H1 (cell line): ENCODE data around the gene OR2B2. TPM values are rescaled to one million over a fixed set of nuclear protein-coding genes. Genes with fewer than 3 reads are reported as not detected.

Experiments
- JUND ChIP-seq: IDR thresholded peaks from 2 replicates; pipeline ENCODE4 v1.6.1; 2011; ENCODE audit warnings: mild to moderate bottlenecking, improper control_type of control experiment, low read length
- POU5F1 ChIP-seq: IDR thresholded peaks from 2 replicates; pipeline ENCODE4 v1.6.1; 2011; ENCODE audit warnings: low read depth, mild to moderate bottlenecking, low read length, moderate library complexity
- RNF2 ChIP-seq: fragments of 200-900, 300-1000 bp; sonication (generic); IDR thresholded peaks from 2 replicates; pipeline ENCODE4 v1.7.1; 2016; ENCODE audit warnings: borderline replicate concordance, low read depth, mild to moderate bottlenecking, antibody characterized with exemption, low read length; ENCODE audit not compliant: poor library complexity, severe bottlenecking; ENCODE audit errors: missing control alignments
- SAP30 ChIP-seq: fragments of 300-600 bp; sonication (generic); IDR thresholded peaks from 2 replicates; pipeline ENCODE4 v1.7.1; 2012; ENCODE audit warnings: low read length, moderate library complexity, mild to moderate bottlenecking, inconsistent platforms; ENCODE audit not compliant: insufficient read depth, insufficient replicate concordance
- SIN3A ChIP-seq, 2 experiments: IDR thresholded peaks in 1 of 2; conservative IDR thresholded peaks in 1 of 2; 2 replicates each; pipeline ENCODE4 v1.6.1; 2011 to 2012; ENCODE audit warnings: low read length in 2 of 2, improper control_type of control experiment in 1 of 2, low read depth in 1 of 2, mild to moderate bottlenecking in 1 of 2
- polyA plus RNA-seq, 7 experiments: library from polyadenylated mRNA; depleted of rRNA in 3 of 7; stranded (reverse) in 5 of 7; unstranded in 2 of 7; fragments of >200 nt in 5 of 7; fragments of 200-250 nt in 2 of 7; gene quantifications; 1 replicate in 5 of 7; 2 replicates in 1 of 7; 4 replicates in 1 of 7; pipeline versions ENCODE4 v1.2.1 to v1.2.3, GENCODE V29; 2011 to 2013; ENCODE audit warnings: missing spikeins in 2 of 7, mixed read lengths in 2 of 7
- total RNA-seq: library from RNA; stranded (reverse); fragmentation: NEBNext Ultra II Directional; extraction: Animal tissue kit (Norgen Biotek cat#: 25700); gene quantifications from 2 replicates; pipeline ENCODE4 v1.2.1, GENCODE V29; 2021

OR2B2 gene
- total and polyA plus RNA-seq, 2 of the 8 experiments (the other 6 are each of a cell fraction or from before 2014, with no cell fraction given) = not detected

GRCh38 chr6:27870291-27870870 lies 41.8 kb downstream of the OR2B2 start (continued):
- no peak for TF ChIP-seq RNF2
- TF ChIP-seq SAP30 = no peak
- TF ChIP-seq POU5F1 = no peak
- no peak for TF ChIP-seq JUND
- no peak for TF ChIP-seq SIN3A (conservative IDR thresholded peaks at IDR 0.05 in 1 of 2, IDR thresholded peaks at IDR 0.05 in 1 of 2; ENCODE audit: low read depth in 1 of 2, low read length in 2 of 2)
